HG02885 (cell line): ENCODE results near the gene ESPN.
"Not testable (repeated sequence)": the region's sequence is repeated elsewhere in the genome, so short reads cannot be mapped to it uniquely, and the experiment has no call there.

Experiments used
- ATAC-seq: cut with Tn5 transposase; IDR thresholded peaks from one replicate; pipeline ENCODE4 v1.9.1; 2021; ENCODE audit warnings: mild to moderate bottlenecking; ENCODE audit not compliant: unreplicated experiment, poor library complexity

ESPN gene

GRCh38 chr1:6445929-6446328 lies 21.4 kb downstream of the ESPN start:
- ATAC-seq: not testable (repeated sequence)

GRCh38 chr1:6446665-6447015 lies 22.1 kb downstream of the ESPN start:
- no peak for ATAC-seq

- no peak for ATAC-seq
Observed at GRCh38 chr1:6447016-6447817, 22.6 kb downstream of the ESPN start.

GRCh38 chr1:6447818-6448748 lies 23.5 kb downstream of the ESPN start:
- ATAC-seq: no peak

- ATAC-seq: no peak
Observed at GRCh38 chr1:6448749-6449631, 24.4 kb downstream of the ESPN start.

- no peak for ATAC-seq
Observed at GRCh38 chr1:6450005-6450450, 25.5 kb downstream of the ESPN start.

- ATAC-seq: not testable (repeated sequence)
Observed at GRCh38 chr1:6450486-6450885, 25.9 kb downstream of the ESPN start.

- ATAC-seq: no peak
Observed at GRCh38 chr1:6450943-6451373, 26.4 kb downstream of the ESPN start.

- ATAC-seq: not testable (repeated sequence)
Observed at GRCh38 chr1:6453895-6454855, 29.6 kb downstream of the ESPN start.

- no peak for ATAC-seq
Observed at GRCh38 chr1:6454856-6455751, 30.5 kb downstream of the ESPN start.

- not testable (repeated sequence) for ATAC-seq
Observed at GRCh38 chr1:6455752-6456520, 31.4 kb downstream of the ESPN start.

- no peak for ATAC-seq
Observed at GRCh38 chr1:6456800-6457466, 32.4 kb downstream of the ESPN start.

GRCh38 chr1:6459850-6460265 lies 35.3 kb downstream of the ESPN start:
- ATAC-seq: no peak

- ATAC-seq: no peak
Observed at GRCh38 chr1:6460301-6461050, 35.9 kb downstream of the ESPN start.

GRCh38 chr1:6461051-6461530 lies 36.5 kb downstream of the ESPN start:
- no peak for ATAC-seq
